ENCODE data around the gene PGF.

Gene PGF

GRCh38 chr14:74898694-74899093 is 56.7 kb downstream of the PGF start:
- no peak for DNase-seq (ENCODE audit: low read depth)

GRCh38 chr14:74898083-74898482 is 57.3 kb downstream of the PGF start:
- no peak for DNase-seq (ENCODE audit: low read depth)

- no peak for DNase-seq (ENCODE audit: low read depth)
Measured at GRCh38 chr14:74897642-74898041, 57.8 kb downstream of the PGF start.

- DNase-seq (ENCODE audit: low read depth): no peak
Measured at GRCh38 chr14:74896400-74896799, 59.0 kb downstream of the PGF start.

GRCh38 chr14:74893614-74894091 is 61.7 kb downstream of the PGF start:
- no peak for DNase-seq (ENCODE audit: low read depth)

- no peak for DNase-seq (ENCODE audit: low read depth)
Measured at GRCh38 chr14:74892745-74893144, 62.7 kb downstream of the PGF start.

- no peak for DNase-seq (ENCODE audit: low read depth)
Measured at GRCh38 chr14:74891870-74892269, 63.5 kb downstream of the PGF start.
